H1 (cell line): ENCODE data around the gene SSH2. TPM values are rescaled to one million over a fixed set of nuclear protein-coding genes. Genes with fewer than 3 reads are reported as not detected.

Source experiments
- CTCF ChIA-PET: fragments of 300-600 bp; sonication (Branson Sonifier 250); formaldehyde crosslinking; loops from one replicate; lab custom pipeline; 2021; ENCODE audit not compliant: partially characterized antibody; lab: Charles Lee
- POLR2A ChIA-PET: fragments of 300-600 bp; sonication (Branson Sonifier 250); formaldehyde crosslinking; loops from one replicate; lab custom pipeline; 2021; ENCODE audit warnings: inconsistent platforms; ENCODE audit not compliant: partially characterized antibody; lab: Charles Lee
- DNase-seq, 2 experiments: peaks; one replicate each; pipeline versions ENCODE4 v3.0.0 to v3.0.0-alpha.2; 2010 to 2022; ENCODE audit warnings: low spot score in 2 of 2, low read depth in 1 of 2, mixed read lengths in 1 of 2
- FAIRE-seq: peaks from 2 replicates; lab custom pipeline; 2011; peaks lifted over from hg19 to GRCh38; lab: Jason Lieb, UNC
- H2AFZ ChIP-seq: 2 replicates; pipeline ENCODE4 v1.8.1; 2012; ENCODE audit warnings: low read length, inconsistent platforms
- H2AK5ac ChIP-seq: 2 replicates; pipeline ENCODE4 v1.6.1; 2013; ENCODE audit warnings: low read depth, low read length
- H2BK120ac ChIP-seq: replicated peaks from 2 replicates; pipeline ENCODE3; 2013; ENCODE audit warnings: low read depth, low read length, inconsistent platforms
- H2BK12ac ChIP-seq: 2 replicates; pipeline ENCODE4 v1.6.1; 2013; ENCODE audit warnings: low read depth, low read length
- H2BK15ac ChIP-seq: 2 replicates; pipeline ENCODE4 v1.6.1; 2013; ENCODE audit warnings: low read length
- H2BK20ac ChIP-seq: 2 replicates; pipeline ENCODE4 v1.6.1; 2013; ENCODE audit warnings: low read length
- H2BK5ac ChIP-seq: 2 replicates; pipeline ENCODE4 v1.6.1; 2013; ENCODE audit warnings: low read depth, low read length
- H3K14ac ChIP-seq: 2 replicates; pipeline ENCODE4 v1.6.1; 2013; ENCODE audit warnings: inconsistent platforms; ENCODE audit not compliant: insufficient read length
- H3K18ac ChIP-seq: 2 replicates; pipeline ENCODE4 v1.6.1; 2013; ENCODE audit warnings: low read length; ENCODE audit errors: extremely low read depth
- H3K23ac ChIP-seq: 2 replicates; pipeline ENCODE4 v1.6.1; 2013; ENCODE audit warnings: inconsistent platforms; ENCODE audit not compliant: insufficient read length
- H3K23me2 ChIP-seq: 2 replicates; pipeline ENCODE4 v1.6.1; 2013; ENCODE audit warnings: low read depth, low read length
- H3K27ac ChIP-seq: 2 replicates; pipeline ENCODE4 v1.6.1; 2011; ENCODE audit warnings: low read depth, low read length, inconsistent platforms
- H3K27me3 ChIP-seq, 4 experiments: replicated peaks in 1 of 4; 1 replicate in 1 of 4; 2 replicates in 3 of 4; pipeline versions ENCODE4 v1.6.1 to v1.8.1; 2011 to 2013; ENCODE audit warnings: low read length in 3 of 4, mild to moderate bottlenecking in 3 of 4, inconsistent platforms in 2 of 4, mixed read lengths in 2 of 4, moderate library complexity in 1 of 4; ENCODE audit not compliant: control insufficient read depth in 3 of 4, insufficient read depth in 3 of 4; ENCODE audit errors: extremely low read depth in 1 of 4
- H3K36me3 ChIP-seq, 4 experiments: 2 replicates each; pipeline versions ENCODE4 v1.6.1 to v1.8.1; 2011 to 2013; ENCODE audit warnings: mild to moderate bottlenecking in 4 of 4, low read length in 3 of 4, moderate library complexity in 2 of 4, control low read depth in 1 of 4, inconsistent platforms in 1 of 4; ENCODE audit not compliant: insufficient read depth in 4 of 4, control insufficient read depth in 2 of 4
- H3K4ac ChIP-seq: replicated peaks from 2 replicates; pipeline ENCODE3; 2013; ENCODE audit warnings: low read length, low read depth, mixed read lengths, inconsistent platforms; ENCODE audit not compliant: insufficient read length
- H3K4me1 ChIP-seq, 4 experiments: replicated peaks in 1 of 4; 1 replicate in 1 of 4; 2 replicates in 3 of 4; pipeline versions ENCODE4 v1.6.1 to v1.8.1; 2011 to 2013; ENCODE audit warnings: low read length in 3 of 4, inconsistent platforms in 2 of 4, mixed read lengths in 1 of 4; ENCODE audit not compliant: insufficient read depth in 4 of 4, control insufficient read depth in 3 of 4
- H3K4me2 ChIP-seq, 2 experiments: 2 replicates each; pipeline versions ENCODE4 v1.6.1 to v1.8.1; 2011 to 2013; ENCODE audit warnings: low read depth in 2 of 2, low read length in 2 of 2, control low read depth in 1 of 2, inconsistent platforms in 1 of 2, mild to moderate bottlenecking in 1 of 2; ENCODE audit not compliant: insufficient read depth in 1 of 2
- H3K4me3 ChIP-seq, 4 experiments: fragments of 200-600, 300-600 bp in 1 of 4; sonication (generic), shearing (Covaris generic), sonication (Bioruptor Twin) in 1 of 4; 2 replicates each; pipeline versions ENCODE4 v1.5.1 to v1.8.1; 2011 to 2016; ENCODE audit warnings: low read length in 4 of 4, low read depth in 3 of 4, control low read depth in 2 of 4, inconsistent platforms in 2 of 4, mild to moderate bottlenecking in 2 of 4, mixed read lengths in 1 of 4, moderate library complexity in 1 of 4; ENCODE audit not compliant: insufficient read depth in 2 of 4; ENCODE audit errors: extremely low read depth in 1 of 4
- H3K56ac ChIP-seq: replicated peaks from 2 replicates; pipeline ENCODE3; 2013; ENCODE audit warnings: low read depth, mild to moderate bottlenecking, mixed read lengths, low read length, inconsistent platforms; ENCODE audit not compliant: insufficient read length
- H3K79me1 ChIP-seq: 2 replicates; pipeline ENCODE4 v1.6.1; 2013; ENCODE audit warnings: low read depth, low read length, control low read depth
- H3K79me2 ChIP-seq, 2 experiments: 2 replicates each; pipeline versions ENCODE4 v1.6.1 to v1.8.1; 2012 to 2013; ENCODE audit warnings: low read length in 2 of 2, mild to moderate bottlenecking in 2 of 2, inconsistent platforms in 1 of 2; ENCODE audit not compliant: insufficient read depth in 2 of 2, control insufficient read depth in 1 of 2
- H3K9ac ChIP-seq, 4 experiments: replicated peaks in 1 of 4; 1 replicate in 1 of 4; 2 replicates in 3 of 4; pipeline versions ENCODE4 v1.6.1 to v1.8.1; 2011 to 2013; ENCODE audit warnings: low read depth in 3 of 4, low read length in 3 of 4, control low read depth in 2 of 4, mild to moderate bottlenecking in 2 of 4, moderate library complexity in 2 of 4, inconsistent platforms in 1 of 4; ENCODE audit errors: extremely low read depth in 1 of 4
- H3K9me3 ChIP-seq, 2 experiments: 2 replicates each; pipeline versions ENCODE4 v1.6.1 to v1.8.1; 2012 to 2013; ENCODE audit warnings: mild to moderate bottlenecking in 2 of 2, moderate library complexity in 2 of 2, control low read depth in 1 of 2, inconsistent platforms in 1 of 2, low read depth in 1 of 2, low read length in 1 of 2, mixed read lengths in 1 of 2; ENCODE audit not compliant: insufficient read depth in 2 of 2
- H4K20me1 ChIP-seq, 2 experiments: replicated peaks in 1 of 2; 2 replicates each; pipeline versions ENCODE3 to v1.8.1; 2011 to 2013; ENCODE audit warnings: inconsistent platforms in 2 of 2, low read length in 2 of 2, mild to moderate bottlenecking in 1 of 2; ENCODE audit not compliant: insufficient read depth in 2 of 2, control insufficient read depth in 1 of 2
- H4K5ac ChIP-seq: 2 replicates; pipeline ENCODE4 v1.6.1; 2013; ENCODE audit warnings: low read length, low read depth, mixed read lengths, inconsistent platforms; ENCODE audit not compliant: insufficient read length
- H4K8ac ChIP-seq: 2 replicates; pipeline ENCODE4 v1.8.0; 2013; ENCODE audit warnings: mild to moderate bottlenecking, moderate library complexity, low read length, inconsistent platforms; ENCODE audit not compliant: insufficient read depth; ENCODE audit errors: extremely low read depth
- H4K91ac ChIP-seq: replicated peaks from 2 replicates; pipeline ENCODE3; 2013; ENCODE audit warnings: low read length, mixed read lengths, inconsistent platforms; ENCODE audit not compliant: insufficient read length
- GABPA ChIP-seq: IDR thresholded peaks from 2 replicates; pipeline ENCODE4 v1.6.1; 2011; ENCODE audit warnings: mild to moderate bottlenecking, low read length, moderate library complexity, borderline replicate concordance; ENCODE audit not compliant: insufficient read depth
- HDAC2 ChIP-seq, 2 experiments: fragments of 300-600 bp in 1 of 2; sonication (generic) in 1 of 2; IDR thresholded peaks; 2 replicates each; pipeline ENCODE4 v1.6.1; 2011 to 2012; ENCODE audit warnings: low read depth in 2 of 2, low read length in 2 of 2, mild to moderate bottlenecking in 2 of 2, moderate library complexity in 2 of 2, borderline replicate concordance in 1 of 2, inconsistent platforms in 1 of 2
- RXRA ChIP-seq: IDR thresholded peaks from 2 replicates; pipeline ENCODE4 v1.6.1; 2011; ENCODE audit warnings: low read depth, mild to moderate bottlenecking, low read length, moderate library complexity; ENCODE audit not compliant: insufficient read depth
- TCF12 ChIP-seq: IDR thresholded peaks from 2 replicates; pipeline ENCODE4 v1.6.1; 2011; ENCODE audit warnings: low read depth, mild to moderate bottlenecking, low read length
- whole genome bisulfite sequencing, 2 experiments: shearing (Covaris generic) in 1 of 2; methylation state at CpG; one replicate each; pipeline versions ENCODE4 v1.1.6 to v1.1.7; 2013 to 2015; ENCODE audit warnings: low lambda C conversion rate in 2 of 2, mixed read lengths in 2 of 2, inconsistent platforms in 1 of 2, low coverage in 1 of 2, missing lambda C conversion rate in 1 of 2; ENCODE audit not compliant: insufficient replicate concordance in 2 of 2, insufficient coverage in 1 of 2, insufficient read length in 1 of 2; ENCODE audit errors: extremely low coverage in 1 of 2, missing lambda C conversion rate in 1 of 2; 5-methylcytosine and 5-hydroxymethylcytosine counted together
- polyA plus RNA-seq, 7 experiments: library from polyadenylated mRNA; depleted of rRNA in 3 of 7; stranded (reverse) in 5 of 7; unstranded in 2 of 7; fragments of >200 nt in 5 of 7; fragments of 200-250 nt in 2 of 7; gene quantifications; 1 replicate in 5 of 7; 2 replicates in 1 of 7; 4 replicates in 1 of 7; pipeline versions ENCODE4 v1.2.1 to v1.2.3, GENCODE V29; 2011 to 2013; ENCODE audit warnings: missing spikeins in 2 of 7, mixed read lengths in 2 of 7
- total RNA-seq: library from RNA; stranded (reverse); fragmentation: NEBNext Ultra II Directional; extraction: Animal tissue kit (Norgen Biotek cat#: 25700); gene quantifications from 2 replicates; pipeline ENCODE4 v1.2.1, GENCODE V29; 2021

SSH2 gene
- total and polyA plus RNA-seq, 2 of the 8 experiments (the other 6 are each of a cell fraction or from before 2014, with no cell fraction given): 5.2 to 15.9 TPM

GRCh38 chr17:29885031-29885640, 44.9 kb downstream of the SSH2 start:
- H3K79me1 ChIP-seq: no peaks in the 10 kb centered on the region
- ChIA-PET POLR2A (no interaction called here), CTCF (interaction anchor here (0.7 to 1.1 kb wide), 2 partner anchors 9 to 17 kb away, joined by 3 to 4 read pairs; no protein-coding TSS in a partner anchor)
- no peaks in the 10 kb centered on the region for H3K4me1 ChIP-seq
- H3K18ac ChIP-seq: no peak overlapping the region
- H3K4ac ChIP-seq: no peak overlapping the region
- no peak overlapping the region for H4K91ac ChIP-seq
- H2BK5ac ChIP-seq: no peak overlapping the region
- no peak overlapping the region for H3K56ac ChIP-seq
- no peak overlapping the region for H3K9ac ChIP-seq
- FAIRE-seq (no peak), DNase-seq (no peak)
- H3K14ac ChIP-seq: no peak overlapping the region
- H2AFZ ChIP-seq: no peak overlapping the region
- H2AK5ac ChIP-seq: no peak overlapping the region
- no peaks in the 10 kb centered on the region for H4K20me1 ChIP-seq
- H3K4me3 ChIP-seq: no peak overlapping the region
- H3K4me2 ChIP-seq: no peak overlapping the region
- H3K23ac ChIP-seq: no peak overlapping the region
- 92% methylated on average over 3 of the region's 3 CpGs; no CpG with 5 or more reads in 1 of the 2 experiments for WGBS, 2 experiments
- no peaks in the 10 kb centered on the region for H3K36me3 ChIP-seq
- no peak overlapping the region for H2BK120ac ChIP-seq
- H2BK12ac ChIP-seq: no peak overlapping the region
- no peaks in the 10 kb centered on the region for H3K79me2 ChIP-seq
- H3K23me2 ChIP-seq: no peaks in the 10 kb centered on the region
- TF ChIP-seq GABPA (no peak), RXRA (no peak), HDAC2 (IDR thresholded peaks at IDR 0.05; ENCODE audit: borderline replicate concordance in 1 of 2, low read depth in 2 of 2, low read length in 2 of 2) (no peak), TCF12 (no peak)
- no peaks in the 10 kb centered on the region for H3K9me3 ChIP-seq
- H3K27ac ChIP-seq: no peak overlapping the region
- H2BK15ac ChIP-seq: no peak overlapping the region
- H4K8ac ChIP-seq: no peak overlapping the region
- no peak overlapping the region for H2BK20ac ChIP-seq
- no peak overlapping the region for H4K5ac ChIP-seq
- no peaks in the 10 kb centered on the region for H3K27me3 ChIP-seq
